G401.6 (cell line): ENCODE measurements around the gene FSTL4.

Experiments used
- FAIRE-seq: peaks from 2 replicates; lab custom pipeline; 2012; peaks lifted over from hg19 to GRCh38; lab: Jason Lieb, UNC

Gene FSTL4

DNA sequence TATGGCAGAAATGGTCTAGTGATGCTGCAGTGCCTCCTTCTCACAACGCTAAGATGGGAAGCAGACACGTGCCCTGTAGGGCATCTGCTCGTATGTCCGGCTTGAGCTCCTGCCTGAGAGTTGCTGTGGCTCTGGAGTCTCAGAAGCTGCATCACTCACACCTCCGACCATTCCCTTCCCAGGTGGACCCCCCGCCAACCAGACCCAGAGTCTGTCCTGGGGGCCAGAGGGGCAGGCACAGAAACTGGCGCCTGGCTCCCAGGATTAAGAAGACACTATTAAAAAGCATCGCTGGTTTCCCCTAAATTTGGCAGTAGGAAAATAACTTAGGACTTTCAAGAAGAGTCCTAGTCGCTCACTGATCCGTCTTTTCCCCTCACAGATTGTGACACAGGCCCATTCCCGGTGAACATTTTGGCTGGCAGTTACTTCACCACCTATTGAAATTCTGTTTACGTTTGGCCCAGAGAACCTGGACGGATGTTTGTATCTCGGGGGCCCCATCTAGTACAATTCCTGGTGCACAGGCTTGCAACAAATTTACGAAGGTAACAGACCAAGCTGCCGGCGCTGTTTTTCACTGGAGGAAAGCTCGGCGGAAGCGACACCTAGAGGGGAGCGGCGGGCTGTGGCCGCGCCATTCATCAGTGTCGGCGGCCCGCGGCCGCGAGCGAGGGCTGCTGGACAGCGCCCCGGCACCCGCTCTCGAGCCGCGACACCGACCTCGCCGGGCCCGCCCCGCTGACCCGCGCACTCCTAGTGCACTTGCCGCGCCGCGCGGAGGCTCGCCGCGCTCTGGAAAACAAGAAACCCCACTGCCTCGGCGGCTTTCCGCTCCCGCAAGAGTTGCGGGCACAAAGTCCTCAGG is 1.6 kb downstream of the FSTL4 start:
- no peak for FAIRE-seq

- FAIRE-seq = no peak
Observed at GRCh38 chr5:133607451-133607850, 4.9 kb downstream of the FSTL4 start.

DNA sequence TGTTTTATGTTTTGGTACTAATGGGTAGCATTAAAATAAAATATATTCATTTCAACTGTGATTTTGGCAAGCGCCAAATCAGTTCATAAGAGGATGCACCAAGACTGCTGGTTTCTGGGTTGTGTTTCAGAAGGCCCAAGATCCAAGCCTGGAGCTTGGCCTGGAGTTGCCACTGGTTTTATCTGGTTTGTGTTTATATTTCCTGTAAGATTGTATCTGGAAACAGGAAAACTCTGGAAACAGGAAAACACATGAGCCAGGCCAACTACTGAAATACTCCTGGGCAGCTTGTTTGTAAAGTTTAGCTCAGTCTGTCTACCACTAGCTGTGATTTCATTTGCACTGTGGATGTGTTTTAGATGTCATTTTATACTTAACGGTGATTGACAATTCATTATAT is 5.5 kb downstream of the FSTL4 start:
- FAIRE-seq = no peak

DNA sequence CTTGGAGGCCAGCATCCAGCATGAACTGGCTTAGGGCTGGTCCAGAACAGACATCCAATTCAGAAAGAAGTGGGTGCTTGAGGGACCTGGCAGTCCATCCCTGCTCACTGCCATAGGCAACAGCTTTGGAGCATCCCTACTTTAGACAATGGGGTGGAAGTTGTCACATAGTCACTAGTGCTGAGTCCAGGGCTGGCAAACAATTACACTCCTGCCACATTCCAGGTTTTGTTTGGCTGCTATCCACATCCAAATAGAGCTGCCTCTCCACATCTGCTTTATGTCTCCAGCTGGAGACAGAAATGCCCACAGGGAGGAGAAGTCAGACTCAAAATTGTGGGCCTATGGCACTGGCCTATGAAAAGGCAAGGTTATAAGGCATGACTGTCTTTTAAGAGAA is 7.0 kb downstream of the FSTL4 start:
- FAIRE-seq = no peak

DNA sequence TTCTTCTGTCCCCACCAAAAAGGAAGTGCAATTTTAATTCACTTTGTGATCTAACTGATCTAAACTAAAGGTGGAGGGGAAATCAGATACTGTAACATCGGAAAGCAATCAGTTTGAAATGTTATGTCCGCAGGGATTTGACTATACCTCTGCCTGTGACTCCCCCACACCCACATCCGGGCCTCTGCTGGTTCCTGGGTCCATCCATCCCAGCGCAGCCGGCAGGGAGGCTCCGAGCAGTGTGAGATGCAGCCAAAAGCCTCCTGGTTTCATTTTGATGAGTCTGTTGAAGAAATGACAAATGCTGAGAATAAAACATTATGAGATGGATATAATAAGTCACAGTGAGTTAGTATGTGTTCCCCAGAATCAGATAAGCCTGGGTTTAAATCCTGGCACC is 8.6 kb downstream of the FSTL4 start:
- FAIRE-seq = no peak

GRCh38 chr5:133602835-133603380 is 9.4 kb downstream of the FSTL4 start:
- no peak for FAIRE-seq

GRCh38 chr5:133599600-133599999 is 12.7 kb downstream of the FSTL4 start:
- FAIRE-seq = no peak

- FAIRE-seq = no peak
Observed at GRCh38 chr5:133599044-133599443, 13.3 kb downstream of the FSTL4 start.

- no peak for FAIRE-seq
Observed at GRCh38 chr5:133596049-133596448, 16.3 kb downstream of the FSTL4 start.

DNA sequence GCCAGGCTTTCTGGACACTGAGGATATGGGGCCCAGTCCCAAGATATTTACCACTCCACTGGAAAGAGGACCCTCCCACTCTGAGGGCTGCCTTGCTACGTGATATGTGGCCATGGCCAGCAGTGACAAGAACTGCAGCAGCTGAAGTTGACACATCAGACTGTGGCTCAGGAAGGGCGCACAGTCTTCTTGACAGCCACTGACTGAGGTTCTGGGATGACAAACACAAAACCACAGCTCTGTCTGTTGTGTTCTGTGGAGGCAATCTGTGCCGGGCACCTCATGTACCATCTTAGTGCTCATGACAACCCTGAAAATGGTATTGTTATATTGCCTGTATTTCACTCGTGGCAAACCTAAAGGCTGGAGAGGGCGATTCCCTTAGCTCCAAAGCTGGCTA is 16.9 kb downstream of the FSTL4 start:
- no peak for FAIRE-seq

GRCh38 chr5:133589286-133589685 is 23.1 kb downstream of the FSTL4 start:
- no peak for FAIRE-seq

- no peak for FAIRE-seq
Observed at GRCh38 chr5:133582971-133583370, 29.4 kb downstream of the FSTL4 start.

DNA sequence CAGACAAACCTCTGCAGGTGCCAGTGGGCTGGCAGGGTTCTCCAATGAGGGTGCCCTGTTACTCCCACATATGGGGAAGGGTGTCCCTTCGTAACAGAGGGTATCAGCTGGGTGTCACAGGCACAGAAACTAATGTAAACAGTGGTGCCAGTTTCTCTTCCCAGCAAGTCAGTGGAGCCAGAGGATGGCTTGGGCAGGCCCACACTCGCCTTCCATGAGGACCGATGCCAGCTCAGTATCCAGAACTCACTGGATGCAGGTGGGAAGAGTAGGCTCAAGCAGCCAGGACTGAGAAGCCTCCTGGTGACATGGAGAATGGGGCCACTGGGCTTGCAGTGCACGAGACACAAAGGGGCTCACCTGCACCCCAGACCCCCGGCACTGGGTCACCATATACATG is 30.4 kb downstream of the FSTL4 start:
- no peak for FAIRE-seq

DNA sequence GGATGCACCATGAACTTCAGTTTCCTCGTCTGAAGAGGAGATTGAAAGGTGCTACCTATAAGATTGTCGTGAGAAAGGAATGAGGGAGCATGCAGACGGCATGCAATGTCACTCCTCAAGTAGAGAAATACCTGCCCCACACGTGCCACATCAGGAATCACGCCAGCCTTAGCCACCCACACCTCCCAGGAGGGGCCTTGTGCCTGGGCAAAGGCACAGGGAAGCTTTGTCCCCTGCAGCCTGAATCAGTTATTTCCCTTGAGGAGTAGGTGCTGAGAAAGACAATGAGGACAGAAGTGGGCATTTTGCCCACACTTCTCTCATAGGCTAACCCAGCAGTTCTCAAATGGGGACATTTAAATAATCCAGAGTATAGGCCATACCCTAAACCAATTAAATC is 31.0 kb downstream of the FSTL4 start:
- FAIRE-seq = no peak

GRCh38 chr5:133580618-133581017 is 31.7 kb downstream of the FSTL4 start:
- FAIRE-seq = no peak

DNA sequence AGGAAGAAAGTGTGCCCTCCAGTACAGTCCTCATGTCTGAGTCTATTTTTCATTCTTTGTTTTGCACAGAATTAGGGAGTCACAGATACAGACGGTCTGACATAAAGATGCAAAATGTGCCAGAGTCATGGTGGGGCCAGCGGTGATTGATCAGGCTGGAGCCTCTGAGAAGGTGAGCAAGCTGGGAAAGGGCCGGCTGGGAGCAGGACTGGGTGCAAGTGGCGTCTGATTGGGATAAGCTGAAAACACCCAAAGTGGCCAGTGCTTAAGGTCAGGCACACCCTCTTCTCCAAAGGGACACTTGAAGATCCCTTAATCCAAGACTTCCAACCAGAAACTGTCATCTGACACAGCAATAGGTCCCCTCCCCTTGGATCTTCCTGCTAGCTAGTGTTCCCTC is 32.6 kb downstream of the FSTL4 start:
- no peak for FAIRE-seq

- no peak for FAIRE-seq
Observed at GRCh38 chr5:133569347-133569746, 43.0 kb downstream of the FSTL4 start.

GRCh38 chr5:133565993-133566392 is 46.3 kb downstream of the FSTL4 start:
- FAIRE-seq = no peak

GRCh38 chr5:133564921-133565565 is 47.3 kb downstream of the FSTL4 start:
- no peak for FAIRE-seq

DNA sequence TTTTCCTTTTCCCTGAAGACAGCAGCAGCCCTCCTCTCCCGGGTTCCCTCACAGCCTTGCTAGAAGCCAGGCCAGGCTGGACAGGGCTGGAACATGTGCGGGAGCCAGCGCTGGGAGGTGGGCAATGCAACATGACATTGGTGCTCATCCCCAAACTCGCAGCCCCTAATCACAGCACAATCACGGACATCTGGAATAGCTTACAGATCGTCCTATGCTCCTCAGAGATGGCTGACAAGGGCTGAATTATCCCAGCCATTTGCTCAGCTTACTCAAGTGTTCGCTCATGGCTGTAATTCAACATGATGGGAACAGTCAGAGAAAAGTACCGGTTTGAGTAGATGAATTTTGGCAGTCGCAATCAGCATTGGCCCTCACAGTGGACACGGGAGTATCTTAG is 49.8 kb downstream of the FSTL4 start:
- no peak for FAIRE-seq

GRCh38 chr5:133559960-133560359 is 52.4 kb downstream of the FSTL4 start:
- no peak for FAIRE-seq

DNA sequence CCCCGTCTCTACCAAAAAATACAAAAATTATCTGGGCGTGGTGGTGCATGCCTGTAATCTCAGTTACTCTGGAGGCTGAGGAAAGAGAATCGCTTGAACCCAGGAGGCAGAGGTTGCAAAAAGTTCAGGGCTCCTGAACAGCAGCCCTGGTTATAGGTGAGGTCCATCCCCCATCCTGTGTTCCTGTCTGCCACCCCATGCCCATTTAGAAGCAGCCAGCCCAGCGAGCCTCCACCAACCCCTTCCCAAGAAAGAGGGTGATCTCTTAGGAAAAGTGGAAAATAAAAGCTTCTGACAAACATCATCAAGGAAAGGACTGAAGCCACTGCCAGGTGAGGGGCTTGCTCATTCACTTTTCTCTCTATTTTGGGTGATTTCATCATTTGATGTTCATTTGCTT is 55.8 kb downstream of the FSTL4 start:
- no peak for FAIRE-seq

GRCh38 chr5:133554279-133554678 is 58.1 kb downstream of the FSTL4 start:
- no peak for FAIRE-seq
